PC-9 (cell line): ENCODE data around the gene MYO5B.

ENCODE experiments used
- EZH2 ChIP-seq: fragments of 200-600 bp; sonication (generic); IDR thresholded peaks from 2 replicates; pipeline ENCODE4 v1.8.0; 2017; ENCODE audit warnings: antibody characterized with exemption, low read depth
- TF ChIP-seq, protein P1 (sequence below): fragments of 200-600 bp; sonication (generic); conservative IDR thresholded peaks from 2 replicates; pipeline ENCODE4 v1.6.1; 2017; ENCODE audit warnings: mixed run types, antibody characterized with exemption, mild to moderate bottlenecking, moderate library complexity

DNA sequence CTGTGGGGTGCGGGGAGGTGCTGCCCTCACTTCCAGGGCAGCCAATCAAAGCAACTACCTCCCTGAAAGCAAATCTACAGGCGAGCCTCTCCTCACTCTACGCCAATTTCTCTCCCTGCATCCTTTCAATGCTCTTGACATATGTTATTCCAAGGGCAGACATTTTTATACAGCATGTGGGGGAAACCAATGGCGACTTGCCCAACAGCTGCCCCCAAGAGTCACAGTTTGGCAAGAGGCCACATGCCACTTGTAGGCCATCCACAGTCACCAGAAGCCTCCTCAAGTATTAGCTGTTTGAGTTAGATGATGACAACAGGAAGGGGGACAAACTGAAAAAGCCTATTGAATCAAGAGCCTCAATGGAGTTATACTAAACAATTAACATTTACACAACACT lies 114.6 kb downstream of the MYO5B start:
- TF ChIP-seq, protein P1, sequence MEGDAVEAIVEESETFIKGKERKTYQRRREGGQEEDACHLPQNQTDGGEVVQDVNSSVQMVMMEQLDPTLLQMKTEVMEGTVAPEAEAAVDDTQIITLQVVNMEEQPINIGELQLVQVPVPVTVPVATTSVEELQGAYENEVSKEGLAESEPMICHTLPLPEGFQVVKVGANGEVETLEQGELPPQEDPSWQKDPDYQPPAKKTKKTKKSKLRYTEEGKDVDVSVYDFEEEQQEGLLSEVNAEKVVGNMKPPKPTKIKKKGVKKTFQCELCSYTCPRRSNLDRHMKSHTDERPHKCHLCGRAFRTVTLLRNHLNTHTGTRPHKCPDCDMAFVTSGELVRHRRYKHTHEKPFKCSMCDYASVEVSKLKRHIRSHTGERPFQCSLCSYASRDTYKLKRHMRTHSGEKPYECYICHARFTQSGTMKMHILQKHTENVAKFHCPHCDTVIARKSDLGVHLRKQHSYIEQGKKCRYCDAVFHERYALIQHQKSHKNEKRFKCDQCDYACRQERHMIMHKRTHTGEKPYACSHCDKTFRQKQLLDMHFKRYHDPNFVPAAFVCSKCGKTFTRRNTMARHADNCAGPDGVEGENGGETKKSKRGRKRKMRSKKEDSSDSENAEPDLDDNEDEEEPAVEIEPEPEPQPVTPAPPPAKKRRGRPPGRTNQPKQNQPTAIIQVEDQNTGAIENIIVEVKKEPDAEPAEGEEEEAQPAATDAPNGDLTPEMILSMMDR: no peak
- TF ChIP-seq EZH2: no peak
